ENCODE measurements around the gene GNA15.
A peak's percentile ranks its signal among the peaks of the same experiment; 100 is the strongest.
"Not testable (repeated sequence)": the region's sequence is repeated elsewhere in the genome, so short reads cannot be mapped to it uniquely, and the experiment has no call there.

Gene GNA15

DNA sequence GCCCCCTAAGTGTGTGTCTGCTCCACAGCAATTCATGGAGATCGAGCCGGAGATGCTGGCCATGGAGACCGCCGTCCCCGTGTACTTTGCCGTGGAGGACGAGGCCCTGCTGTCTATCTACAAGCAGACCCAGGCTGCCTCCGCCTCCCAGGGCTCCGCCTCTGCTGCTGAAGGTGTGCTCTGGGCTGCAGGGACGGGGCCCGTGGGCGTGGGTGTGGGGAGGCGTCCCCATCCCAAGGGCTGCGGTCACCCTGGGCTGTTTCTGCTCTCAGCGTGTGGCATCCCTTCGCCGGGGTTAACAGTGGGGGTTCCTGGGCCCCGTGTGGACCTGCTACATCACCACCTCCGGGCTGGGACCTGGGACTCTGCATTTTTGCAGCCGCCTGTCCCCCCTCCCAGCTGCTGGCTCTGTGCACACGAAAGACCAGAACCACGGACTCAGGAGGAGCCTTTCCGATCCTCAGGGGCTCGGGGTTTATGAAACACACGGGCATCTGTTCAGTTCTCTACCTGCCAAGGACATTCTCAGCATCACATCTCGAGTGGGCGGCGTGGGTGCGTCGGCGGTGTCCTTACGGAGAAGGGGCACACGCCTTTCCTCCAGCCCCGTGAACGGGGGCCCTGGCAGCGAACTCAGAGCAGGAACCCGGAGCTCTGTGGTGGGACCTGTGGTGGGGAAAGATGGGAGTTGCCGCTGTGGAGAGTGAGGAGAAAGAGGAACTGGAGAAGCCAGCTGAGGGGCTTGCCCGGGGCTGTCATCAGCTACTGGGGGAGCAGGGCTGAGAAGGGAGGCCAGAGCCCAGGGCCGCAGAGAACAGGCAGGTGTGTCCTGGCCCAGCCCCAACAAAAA, 57.6 kb downstream of the GNA15 start:
- no peak for DNase-seq

DNA sequence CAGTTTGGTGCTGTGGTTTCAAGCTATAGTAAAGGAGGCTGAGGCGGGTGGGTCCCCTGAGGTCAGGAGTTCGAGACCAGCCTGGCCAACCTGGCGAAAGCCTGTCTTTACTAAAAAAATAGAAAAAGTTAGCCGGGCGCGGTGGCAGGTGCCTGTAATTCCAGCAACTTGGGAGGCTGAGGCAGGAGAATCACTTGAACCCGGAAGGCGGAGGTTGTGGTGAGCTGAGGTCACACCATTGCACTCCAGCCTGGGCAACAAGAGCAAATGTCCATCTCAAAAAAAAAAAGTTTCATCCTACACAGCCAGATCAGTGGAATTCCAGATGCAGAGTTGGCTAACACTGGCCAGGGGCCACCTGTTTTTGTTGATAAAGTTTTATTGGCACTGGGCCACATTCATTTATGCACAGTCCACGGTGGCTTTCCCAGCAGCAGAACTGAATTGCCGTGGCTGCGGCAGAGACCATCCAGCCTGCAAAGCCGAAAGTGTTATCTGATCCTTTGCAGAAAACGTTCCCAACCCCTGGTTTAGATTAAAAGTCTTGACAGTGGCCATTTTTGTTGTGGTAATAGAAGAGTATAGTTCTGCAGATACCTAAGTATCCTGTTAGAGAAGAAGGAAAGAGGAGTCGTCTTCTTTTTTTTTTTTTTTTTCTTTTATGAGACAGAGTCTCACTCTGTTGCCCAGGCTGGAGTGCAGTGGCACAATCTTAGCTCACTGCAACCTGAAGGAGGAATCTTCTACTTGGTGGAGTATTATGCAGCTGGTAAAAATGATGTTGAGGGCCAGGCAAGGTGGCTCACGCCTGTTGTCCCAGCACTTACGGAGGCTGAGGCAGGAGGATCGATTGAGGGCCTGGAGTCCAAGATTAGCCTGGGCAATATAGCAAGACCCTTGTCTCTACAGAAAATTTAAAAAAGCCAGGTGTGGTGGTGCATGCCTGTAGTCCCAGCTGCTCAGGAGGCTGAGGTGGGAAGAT, 58.6 kb downstream of the GNA15 start:
- DNase-seq: no peak

DNA sequence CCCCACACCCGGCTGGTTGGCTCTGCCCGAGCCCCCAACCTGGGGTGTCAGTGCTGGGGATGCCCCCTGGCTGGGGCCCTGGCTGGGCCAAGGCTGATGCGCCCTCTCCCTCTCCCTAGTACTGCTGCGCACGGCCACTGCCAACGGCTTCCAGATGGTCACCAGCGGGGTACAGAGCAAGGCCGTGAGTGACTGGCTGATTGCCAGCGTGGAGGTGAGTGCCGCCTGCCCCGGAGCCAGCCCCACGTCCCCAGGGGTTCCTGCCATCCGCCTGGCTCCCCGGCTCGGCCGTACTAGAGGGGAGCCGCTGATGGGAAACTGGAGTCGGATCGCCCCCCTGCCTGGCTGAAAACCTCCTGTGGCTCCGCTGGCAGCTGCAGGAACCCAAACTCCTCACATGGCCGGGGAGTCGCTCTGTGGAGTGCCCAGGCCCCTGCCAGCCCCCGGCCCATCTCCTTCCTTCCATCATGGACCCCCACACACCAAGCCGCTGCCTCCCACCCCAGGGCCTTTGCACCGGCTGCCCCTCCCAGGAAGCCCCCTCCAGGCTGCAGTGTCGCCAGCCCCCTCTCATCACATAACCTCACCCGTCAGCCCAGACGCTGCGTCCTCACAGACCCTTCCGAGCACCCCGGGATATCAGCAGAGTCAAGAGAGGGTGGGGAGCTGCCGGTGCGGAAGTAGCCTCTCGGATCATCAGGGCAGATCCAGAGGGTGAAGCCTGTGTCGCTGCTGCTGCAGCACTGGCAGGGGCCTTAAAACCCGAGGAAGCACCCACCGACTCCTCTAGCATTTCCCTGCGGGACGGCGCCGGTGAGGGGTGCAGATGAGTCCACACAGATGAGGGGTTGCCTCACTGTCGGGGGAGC, 60.5 kb downstream of the GNA15 start:
- DNase-seq: no peak

DNA sequence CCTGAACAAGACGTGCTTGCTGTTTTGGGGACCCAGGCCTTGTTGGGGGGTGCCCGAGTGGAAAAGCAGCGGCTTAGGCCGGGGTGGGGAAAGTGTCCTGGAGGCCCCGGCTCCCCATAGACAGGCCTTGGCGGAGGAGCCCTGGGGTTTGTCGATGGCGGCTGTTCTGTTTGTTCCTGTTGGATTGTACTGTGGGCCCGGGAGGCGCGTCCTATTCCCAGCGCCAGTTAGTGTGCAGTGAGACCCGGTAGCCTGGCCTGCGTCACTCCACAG, 61.0 kb downstream of the GNA15 start:
- no peak for DNase-seq

DNA sequence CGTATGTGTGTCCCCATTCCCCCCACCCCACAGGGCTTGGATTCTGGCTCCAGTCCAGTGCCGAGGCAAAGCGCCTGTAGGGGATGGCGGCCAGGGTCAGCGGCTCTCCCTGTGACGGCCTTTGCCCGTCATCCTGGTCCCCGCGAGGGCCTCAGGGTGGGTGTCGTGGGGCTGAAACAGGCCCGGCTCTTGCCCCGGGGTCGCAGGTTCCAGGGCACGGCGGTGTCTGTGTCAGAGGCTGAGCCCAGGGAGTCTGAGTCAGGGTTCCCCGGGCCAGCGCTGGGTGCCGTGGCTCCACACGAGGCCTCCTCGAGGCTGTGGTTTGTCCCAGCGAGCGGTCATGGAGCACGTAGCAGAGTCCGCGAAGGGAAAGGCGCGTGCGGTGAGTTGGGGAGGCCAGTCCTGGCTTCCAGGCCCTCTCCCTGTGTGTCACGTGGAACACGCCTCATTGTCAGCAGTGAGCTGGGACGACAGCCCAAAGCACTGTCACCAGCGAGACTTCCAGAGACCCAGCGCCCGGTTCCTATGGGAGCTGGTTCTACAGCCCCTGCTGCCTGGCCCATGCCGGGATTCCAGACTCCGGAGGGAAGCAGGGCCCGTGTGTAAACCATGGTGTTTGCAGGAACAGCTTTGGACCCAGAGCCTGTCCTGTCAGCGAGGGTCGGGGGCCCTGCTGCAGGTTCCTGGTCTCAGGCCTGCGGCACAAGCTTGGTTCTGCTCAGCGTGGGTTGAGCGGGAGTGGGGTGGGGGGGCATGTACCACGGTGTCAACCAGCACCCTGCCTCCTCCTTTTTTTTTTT, 63.3 kb downstream of the GNA15 start:
- DNase-seq: no peak

DNA sequence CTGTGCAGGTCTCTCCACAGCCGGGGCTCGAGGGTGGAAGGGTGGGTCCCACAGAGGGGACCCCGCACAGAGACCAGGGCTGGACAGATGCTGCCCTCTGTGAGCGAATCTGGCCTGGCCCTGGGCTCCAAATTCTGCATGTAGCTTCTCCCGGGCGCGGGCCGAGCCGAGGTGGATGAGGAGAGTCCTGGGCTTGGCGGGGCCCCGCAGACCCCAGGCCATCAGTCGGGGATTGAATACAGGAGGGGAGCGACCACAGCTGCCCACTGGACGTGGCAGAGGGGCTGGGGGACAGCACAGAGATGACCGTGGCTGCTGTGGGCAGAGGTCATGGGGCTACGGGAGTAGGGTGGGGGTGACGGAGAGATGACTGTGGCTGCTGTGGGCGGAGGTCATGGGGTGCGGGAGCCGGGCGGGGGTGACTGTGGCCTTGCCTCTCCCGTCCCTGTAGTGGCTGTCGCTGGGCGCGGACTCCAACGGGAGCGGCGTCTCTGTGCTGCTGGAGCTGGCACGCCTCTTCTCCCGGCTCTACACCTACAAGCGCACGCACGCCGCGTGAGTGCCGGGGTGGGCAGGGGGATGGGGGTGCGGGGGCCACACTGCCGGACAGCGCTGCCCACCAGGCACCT, 65.4 kb downstream of the GNA15 start:
- no peak for DNase-seq

DNA sequence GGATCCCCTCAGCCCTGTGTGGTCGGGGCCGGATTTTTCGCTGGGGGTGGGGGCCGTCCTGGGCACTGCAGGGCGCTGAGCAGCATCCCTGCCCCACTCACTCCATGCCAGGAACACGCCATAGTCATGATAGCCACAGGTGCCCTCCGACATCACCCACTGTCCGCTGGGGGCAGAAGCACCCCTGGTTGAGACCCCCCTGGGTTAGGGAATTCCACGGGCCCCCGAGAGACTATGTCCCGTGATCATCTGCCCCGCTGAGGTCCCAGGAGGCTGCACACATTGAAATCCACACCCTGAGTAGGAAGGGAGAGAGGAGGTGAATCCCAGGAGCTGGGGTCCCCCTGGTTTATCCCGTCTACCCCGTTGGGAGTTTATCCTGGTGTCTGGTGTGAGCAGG, 66.1 kb downstream of the GNA15 start:
- DNase-seq: no peak

DNA sequence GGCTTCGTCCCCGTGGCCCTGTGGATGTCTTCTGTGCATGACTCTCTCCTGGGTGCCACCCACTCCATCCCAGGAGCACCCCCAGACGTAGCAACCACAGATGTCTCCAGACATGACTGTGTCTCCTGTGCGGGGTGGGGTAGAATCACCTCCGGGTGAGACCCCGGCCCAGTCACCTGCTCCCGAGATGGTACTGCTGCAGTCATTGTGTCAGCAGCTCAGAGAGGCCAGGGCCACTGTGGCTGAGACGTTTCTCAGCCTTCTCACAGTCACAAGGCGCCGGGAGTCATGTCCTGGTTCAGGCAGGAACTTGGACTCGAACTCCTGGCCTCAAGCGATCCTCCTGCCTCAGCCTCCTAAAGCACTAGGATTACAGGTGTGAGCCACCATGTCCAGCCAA, 66.5 kb downstream of the GNA15 start:
- DNase-seq: no peak

DNA sequence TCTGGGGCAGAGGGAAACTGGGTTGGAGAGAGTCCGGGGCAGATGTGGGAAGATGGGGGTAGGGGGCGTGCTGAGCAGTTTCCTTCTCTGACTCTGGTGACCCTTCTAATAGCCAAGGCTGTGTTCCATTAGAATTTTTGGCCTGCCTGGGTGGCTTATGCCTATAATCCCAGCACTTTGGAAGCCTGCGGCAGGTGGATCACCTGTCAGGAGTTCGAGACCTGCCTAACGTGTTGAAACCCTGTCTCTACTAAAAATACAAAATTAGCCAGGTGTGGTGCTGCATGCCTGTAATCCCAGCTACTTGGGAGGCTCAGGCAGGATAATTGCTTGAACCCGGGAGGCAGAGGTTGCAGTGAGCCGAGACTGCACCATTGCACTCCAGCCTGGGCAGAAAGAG, 67.1 kb downstream of the GNA15 start:
- DNase-seq: not testable (repeated sequence)

DNA sequence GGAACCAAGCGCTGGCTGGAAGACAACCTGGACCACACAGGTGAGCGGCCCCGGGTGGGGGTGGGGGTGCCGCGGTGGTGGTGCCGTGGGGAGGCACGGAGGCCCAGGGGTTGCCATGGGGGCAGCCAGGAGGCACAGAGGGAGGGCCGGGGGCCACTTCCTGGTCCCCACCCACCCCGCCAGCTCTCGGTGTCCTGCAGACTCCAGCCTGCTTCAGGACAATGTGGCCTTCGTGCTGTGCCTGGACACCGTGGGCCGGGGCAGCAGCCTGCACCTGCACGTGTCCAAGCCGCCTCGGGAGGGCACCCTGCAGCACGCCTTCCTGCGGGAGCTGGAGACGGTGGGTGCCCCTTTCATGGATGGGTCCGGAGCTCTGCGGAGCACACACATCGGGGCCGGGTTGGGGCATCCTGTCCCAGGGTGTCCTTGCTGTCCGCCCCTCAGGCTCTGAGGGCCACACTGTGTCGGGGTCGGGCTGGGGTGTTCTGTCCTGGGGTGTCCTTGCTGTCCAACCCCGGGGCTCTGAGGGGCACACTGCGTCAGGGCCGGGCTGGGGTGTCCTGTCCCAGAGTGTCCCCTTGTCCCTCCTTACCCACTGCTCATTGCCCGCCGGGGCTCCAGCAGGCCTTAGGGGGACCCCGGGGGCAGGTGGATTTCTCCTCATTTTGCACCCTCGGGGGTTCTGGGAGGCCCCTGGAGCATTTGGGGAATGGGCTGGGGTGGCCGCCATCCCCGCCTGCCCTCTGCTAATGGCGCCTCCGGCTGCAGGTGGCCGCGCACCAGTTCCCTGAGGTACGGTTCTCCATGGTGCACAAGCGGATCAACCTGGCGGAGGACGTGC, 68.2 kb downstream of the GNA15 start:
- DNase-seq: no peak

DNA sequence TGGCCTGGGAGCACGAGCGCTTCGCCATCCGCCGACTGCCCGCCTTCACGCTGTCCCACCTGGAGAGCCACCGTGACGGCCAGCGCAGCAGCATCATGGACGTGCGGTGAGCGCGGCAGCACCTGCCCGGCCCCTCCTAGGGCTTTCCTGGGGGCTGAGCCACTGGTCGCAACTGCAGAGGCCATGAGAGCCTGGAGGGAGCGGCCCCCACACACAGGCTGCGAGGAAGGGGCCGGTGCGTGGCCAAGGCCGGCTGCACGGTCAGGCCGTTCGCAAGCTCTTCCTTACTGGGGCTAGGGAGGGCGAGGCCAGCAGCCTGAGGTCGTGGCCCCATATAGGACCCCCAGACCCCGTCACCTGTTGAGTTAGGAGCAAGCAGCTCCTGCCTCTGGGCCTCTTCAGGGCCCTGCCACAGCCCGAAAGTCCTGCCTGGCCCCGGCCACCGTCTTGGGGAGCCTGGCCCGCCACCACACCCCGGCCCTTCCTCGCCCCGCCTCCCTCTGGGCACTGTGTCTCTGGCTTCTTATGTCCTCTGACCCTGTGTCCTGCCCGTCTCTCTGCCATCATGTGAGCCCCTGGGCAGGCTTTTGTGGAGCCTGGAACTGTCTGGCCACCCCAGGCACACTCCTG, 68.9 kb downstream of the GNA15 start:
- no peak for DNase-seq

DNA sequence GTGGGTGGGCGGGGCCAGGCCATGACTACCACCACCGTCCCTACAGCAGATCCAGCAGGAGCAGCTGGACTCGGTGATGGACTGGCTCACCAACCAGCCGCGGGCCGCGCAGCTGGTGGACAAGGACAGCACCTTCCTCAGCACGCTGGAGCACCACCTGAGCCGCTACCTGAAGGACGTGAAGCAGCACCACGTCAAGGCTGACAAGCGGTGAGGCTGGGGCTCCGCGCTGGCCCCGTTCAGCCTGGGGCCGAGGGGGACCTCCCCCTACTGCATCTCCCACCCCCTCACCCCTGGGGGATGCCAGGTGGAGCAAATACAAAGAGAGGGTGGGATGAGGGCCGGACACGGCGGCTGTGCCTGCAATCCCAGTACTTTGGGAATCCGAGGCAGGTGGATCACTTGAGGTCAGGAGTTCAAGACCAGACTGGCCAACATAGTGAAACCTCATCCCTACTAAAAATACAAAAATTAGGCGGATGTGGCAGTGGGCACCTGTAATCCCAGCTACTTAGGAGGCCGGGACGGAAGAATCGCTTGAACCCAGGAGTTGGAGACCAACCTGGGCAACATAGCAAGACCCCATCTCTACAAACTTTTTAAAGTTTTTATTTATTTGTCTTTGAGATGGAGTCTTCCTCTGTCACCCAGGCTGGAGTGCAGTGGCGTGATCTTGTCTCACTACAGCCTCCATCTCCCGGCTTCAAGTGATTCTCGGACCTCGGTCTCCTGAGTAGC, 70.6 kb downstream of the GNA15 start:
- DNase-seq: no peak

DNA sequence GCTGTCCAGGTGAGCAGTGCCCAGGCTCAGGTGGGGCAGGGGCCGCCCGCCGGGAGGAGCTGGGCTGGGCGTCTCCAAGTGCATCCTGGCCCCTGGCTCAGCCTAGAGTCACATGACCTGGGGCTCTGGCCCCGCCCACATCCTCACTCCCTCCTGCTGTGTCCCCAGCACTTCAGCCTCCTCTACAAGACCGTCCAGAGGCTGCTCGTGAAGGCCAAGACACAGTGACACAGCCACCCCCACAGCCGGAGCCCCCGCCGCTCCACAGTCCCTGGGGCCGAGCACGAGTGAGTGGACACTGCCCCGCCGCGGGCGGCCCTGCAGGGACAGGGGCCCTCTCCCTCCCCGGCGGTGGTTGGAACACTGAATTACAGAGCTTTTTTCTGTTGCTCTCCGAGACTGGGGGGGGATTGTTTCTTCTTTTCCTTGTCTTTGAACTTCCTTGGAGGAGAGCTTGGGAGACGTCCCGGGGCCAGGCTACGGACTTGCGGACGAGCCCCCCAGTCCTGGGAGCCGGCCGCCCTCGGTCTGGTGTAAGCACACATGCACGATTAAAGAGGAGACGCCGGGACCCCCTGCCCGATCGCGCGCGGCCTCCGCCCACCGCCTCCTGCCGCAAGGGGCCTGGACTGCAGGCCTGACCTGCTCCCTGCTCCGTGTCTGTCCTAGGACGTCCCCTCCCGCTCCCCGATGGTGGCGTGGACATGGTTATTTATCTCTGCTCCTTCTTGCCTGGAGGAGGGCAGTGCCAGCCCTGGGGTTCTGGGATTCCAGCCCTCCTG, 71.8 kb downstream of the GNA15 start:
- DNase-seq: no peak

DNA sequence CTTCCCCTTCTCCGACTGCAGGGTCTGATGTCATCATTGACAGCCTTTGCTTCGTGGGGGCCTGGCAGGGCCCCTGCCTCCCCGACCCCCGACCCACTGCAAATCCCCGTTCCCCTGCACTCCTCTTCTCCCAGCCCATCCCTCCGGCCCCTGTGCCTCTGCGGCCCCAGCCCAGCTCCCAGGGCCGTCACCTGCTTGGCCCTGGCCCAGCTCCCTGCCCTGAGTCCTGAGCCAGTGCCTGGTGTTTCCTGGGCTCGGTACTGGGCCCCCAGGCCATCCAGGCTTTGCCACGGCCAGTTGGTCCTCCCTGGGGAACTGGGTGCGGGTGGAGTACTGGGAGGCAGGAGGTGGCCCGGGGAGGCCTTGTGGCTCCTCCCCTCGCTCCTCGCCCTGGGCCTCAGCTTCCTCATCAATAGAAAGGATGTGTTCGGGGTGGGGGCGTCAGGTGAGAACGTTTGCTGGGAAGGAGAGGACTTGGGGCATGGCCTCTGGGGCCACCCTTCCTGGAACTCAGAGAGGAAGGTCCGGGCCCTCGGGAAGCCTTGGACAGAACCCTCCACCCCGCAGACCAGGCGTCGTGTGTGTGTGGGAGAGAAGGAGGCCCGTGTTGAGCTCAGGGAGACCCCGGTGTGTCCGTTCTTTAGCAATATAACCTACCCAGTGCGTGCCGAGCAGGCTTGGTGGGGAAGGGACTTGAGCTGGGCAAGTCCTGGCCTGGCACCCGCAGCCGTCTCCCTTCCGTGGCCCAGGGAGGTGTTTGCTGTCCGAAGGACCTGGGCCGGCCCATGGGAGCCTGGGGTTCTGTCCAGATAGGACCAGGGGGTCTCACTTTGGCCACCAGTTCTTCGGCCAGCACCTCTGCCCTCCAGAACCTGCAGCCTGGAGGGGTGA, 72.7 kb downstream of the GNA15 start:
- no peak for DNase-seq

DNA sequence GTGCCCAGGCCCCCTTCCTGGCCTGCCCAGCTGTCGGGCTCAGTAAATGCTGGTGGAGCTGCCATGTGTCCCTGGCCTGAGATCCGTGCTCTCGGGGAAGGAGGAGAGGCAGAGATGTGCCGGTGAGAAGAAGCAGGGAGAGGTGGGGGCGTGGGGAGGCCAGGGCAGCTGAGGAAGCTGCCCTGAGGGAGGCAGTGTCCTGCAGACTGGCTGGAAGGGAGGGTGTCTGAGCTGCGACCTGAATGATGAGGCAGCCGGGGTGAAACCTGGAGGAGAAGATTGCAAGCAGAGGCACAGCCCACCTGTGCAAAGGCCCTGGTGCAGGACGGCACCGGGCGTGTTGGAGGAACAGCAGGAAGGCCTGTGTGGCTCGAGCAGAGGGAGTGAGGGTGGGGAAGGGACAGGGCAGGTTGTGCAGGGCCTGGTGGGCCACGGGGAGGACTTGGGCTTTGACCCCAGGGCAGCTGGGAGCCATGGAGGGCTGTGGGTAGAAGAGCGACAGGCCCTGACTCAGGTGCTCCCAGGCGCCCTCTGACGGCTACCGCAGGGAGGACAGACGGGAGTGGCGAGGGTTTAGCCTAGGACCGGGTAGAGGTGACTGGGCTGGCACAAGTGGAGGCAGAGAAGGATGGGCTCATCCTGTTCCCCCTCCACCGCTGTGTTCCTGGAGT, 74.6 kb downstream of the GNA15 start:
- DNase-seq: peak; percentile 49

DNA sequence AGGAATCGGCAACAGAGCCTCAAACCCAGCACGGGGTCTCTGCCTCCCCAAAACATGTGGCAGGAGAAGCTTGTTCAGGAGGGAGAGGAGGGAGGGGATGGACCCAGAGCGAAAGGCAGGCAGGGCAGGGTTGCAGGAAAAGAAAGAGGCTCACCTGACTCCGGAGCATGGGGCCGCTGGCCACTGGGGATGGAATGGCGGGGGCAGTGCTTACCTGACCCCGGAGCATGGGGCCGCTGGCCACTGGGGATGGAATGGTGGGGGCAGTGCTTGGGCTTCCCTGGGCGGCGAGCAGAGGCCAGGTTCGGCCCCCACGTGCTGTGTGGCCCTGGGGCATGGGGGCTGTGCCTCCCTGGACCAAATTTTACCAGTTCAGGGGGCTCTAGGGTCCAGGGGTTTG, 75.4 kb downstream of the GNA15 start:
- no peak for DNase-seq

DNA sequence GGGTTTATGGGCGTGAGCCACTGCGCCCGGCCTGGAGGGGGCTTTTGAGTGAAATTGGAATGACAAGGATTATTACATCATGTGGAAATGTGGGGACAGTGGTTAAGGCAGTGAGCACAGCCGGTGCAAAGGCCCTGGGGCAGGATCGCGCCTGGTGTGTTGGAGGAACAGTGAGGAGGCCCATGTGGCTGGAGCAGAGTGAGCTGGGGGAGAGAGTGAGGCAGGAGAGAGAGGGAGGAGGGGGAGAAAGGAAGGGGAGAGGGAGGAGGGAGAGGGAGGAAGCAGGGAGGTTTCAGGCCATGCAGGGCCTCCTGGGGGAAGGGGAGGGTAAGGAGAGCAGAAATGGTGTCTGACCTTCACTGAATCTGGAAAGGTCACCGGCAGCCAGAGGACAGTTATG, 77.3 kb downstream of the GNA15 start:
- DNase-seq: no peak

All from central memory CD4-positive, alpha-beta T cell (primary cell).